Stimulated activated CD8-positive, alpha-beta memory T cell treated with anti-CD3 and anti-CD28 coated beads, Interleukin-15, amount 100 ng/mL, for 4 hours (primary cell): Measurements from ENCODE around the gene URGCP.

Experiments
- DNase-seq, 2 donors: peaks; one replicate each; pipeline ENCODE4 v3.0.0-alpha.2; 2020; ENCODE audit warnings: low read depth in 2 of 2

URGCP gene, protein sequence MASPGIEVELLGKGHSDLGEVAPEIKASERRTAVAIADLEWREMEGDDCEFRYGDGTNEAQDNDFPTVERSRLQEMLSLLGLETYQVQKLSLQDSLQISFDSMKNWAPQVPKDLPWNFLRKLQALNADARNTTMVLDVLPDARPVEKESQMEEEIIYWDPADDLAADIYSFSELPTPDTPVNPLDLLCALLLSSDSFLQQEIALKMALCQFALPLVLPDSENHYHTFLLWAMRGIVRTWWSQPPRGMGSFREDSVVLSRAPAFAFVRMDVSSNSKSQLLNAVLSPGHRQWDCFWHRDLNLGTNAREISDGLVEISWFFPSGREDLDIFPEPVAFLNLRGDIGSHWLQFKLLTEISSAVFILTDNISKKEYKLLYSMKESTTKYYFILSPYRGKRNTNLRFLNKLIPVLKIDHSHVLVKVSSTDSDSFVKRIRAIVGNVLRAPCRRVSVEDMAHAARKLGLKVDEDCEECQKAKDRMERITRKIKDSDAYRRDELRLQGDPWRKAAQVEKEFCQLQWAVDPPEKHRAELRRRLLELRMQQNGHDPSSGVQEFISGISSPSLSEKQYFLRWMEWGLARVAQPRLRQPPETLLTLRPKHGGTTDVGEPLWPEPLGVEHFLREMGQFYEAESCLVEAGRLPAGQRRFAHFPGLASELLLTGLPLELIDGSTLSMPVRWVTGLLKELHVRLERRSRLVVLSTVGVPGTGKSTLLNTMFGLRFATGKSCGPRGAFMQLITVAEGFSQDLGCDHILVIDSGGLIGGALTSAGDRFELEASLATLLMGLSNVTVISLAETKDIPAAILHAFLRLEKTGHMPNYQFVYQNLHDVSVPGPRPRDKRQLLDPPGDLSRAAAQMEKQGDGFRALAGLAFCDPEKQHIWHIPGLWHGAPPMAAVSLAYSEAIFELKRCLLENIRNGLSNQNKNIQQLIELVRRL

DNA sequence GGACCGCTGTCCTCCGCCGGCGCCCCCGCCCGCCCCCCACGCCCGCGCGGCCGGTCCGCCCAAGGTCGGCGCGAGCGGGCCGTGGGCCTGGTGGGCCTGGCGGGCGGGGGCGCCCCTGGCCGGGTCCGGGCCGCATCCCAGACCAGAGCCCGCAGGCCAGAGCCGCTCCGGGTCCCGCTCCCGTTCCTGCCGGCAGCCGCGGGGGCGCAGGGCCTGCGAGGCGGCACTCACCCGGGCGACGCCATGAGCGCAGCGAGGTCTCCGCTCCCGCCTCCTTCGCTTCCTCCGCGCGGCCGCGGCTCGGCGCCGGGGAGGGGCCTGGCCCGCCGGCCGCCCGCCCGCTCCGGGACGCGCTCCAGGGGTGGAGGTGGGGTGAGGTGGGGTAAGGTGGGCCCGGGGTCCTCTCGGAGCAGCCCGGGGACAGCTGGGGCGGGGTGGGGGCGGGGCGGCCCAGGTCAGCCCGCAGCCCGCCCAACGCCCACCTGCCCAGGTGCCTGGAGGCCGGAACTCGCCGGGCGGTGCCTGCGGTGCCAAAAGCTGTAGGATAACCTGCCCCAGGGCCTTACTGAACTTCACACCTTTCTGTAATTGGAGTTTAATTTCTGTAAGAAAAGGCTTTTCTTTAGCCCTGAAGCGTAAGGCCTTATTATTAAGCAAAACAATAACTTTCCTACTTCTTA, at the start of gene URGCP:
Gene URGCP (minus strand): TSS at position 266 of the 680 bp plus-strand sequence. CDS start 21 bp downstream, at position 245.
- DNase-seq, result peak; percentile 12 to 41

DNA sequence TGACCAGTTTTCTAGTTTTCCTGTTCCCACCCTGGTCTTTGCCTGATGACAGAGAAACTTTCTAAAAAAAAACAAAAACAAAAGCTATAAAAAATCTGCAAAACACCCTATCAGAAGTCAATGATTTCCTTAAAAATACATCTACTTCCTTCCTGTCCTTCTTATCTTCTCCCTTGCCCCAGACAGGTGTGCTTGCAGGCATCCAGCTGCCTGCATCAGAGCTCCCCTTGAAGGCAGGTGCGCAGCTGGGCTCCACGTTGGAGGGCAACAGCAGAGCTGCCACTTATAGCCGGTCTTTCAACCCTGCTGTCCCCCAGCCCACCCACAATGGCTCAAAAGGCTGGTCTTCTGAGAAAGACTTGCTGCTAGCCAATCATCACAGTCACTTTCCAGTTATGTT, 49.6 kb upstream of the URGCP start:
- DNase-seq, result no peak

DNA sequence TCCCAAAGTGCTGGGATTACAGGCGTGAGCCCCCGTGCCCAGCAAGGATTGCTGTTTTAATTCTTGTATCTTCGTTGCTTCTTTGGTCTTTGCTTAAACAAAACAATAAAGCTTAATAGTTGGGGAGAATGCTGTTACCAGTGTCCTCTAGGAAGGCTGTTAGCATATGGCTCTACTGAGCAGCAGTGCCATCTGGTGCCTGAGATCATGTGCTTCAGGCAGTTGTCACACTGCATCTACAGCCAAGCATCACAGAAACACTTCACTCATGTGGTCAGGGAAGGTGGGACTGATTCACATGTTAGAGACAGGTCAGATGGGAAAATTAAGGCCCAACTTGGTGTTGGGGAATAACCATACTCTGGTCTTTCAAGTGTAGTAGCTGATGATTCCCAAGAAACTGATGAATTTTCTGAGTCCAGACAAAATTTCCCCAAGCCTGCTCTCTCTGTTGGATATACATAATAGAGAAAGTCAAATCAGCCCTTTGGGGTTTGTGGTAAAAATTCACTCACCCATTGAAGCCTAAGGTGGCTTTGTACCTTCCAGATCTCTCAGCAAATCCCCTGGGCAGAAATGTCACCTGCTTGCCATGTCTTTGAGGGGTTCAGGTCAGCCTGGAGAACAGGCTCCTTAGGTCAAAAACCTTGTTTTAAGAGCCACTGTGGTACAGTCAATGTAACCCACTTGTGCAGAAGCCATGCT, 48.3 kb upstream of the URGCP start:
- DNase-seq, result no peak

DNA sequence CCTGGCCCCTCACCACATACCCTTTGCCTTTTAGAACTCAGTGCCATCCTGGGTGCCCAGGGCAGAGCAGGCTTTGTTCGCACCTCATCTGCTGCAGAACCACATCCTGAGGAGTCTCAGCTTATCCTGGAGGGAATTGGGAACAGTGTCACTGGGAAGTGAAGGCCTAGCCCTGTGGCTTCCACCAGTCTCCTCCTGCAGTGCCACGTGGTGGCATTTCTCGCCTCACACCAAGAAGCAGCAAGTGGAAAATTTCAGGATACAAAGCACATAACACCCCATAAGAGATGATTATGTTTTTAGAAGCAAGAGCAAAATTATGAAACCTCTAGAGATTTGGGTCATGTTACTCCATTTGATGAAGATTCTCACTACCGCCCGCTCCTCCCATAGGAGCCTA, 46.7 kb upstream of the URGCP start:
- no peak for DNase-seq

DNA sequence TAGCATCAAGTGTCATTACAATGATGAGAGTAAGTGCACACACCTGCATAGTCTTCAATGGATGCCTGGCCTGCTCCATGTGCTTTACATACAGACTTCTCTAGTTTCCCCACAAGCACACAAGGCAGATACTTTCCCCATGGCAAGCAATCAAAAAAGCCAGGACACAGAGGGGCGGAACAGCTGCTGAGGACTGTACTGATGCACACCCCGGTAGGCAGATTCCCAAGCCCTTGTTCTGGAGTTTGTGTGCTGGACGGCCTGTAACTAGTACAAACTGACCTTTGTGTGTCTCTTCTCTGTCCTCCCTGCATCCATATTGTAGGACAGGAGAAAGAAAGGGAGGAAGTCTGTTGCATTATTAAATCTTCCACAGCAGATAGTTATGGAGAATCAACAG, 45.6 kb upstream of the URGCP start:
- DNase-seq, result no peak

DNA sequence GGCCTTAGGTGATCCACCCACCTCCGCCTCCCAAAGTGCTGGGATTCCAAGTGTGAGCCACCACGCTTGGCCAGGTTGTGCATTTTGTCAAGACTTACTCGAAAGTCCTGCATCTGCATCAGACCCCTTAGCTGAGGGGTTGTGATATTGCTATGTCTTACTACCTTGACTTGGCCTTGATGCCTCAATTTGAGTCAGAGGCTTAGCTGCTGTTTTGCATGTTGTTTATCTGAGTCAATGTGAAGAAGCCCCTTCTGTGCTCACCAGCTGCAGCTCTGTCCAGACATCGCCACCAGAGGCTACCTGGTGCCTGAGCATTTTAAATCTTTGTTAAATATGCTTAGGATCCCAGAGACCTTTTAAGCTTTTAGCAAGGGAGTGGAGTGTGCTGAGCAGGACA, 37.9 kb upstream of the URGCP start:
- DNase-seq, result no peak

DNA sequence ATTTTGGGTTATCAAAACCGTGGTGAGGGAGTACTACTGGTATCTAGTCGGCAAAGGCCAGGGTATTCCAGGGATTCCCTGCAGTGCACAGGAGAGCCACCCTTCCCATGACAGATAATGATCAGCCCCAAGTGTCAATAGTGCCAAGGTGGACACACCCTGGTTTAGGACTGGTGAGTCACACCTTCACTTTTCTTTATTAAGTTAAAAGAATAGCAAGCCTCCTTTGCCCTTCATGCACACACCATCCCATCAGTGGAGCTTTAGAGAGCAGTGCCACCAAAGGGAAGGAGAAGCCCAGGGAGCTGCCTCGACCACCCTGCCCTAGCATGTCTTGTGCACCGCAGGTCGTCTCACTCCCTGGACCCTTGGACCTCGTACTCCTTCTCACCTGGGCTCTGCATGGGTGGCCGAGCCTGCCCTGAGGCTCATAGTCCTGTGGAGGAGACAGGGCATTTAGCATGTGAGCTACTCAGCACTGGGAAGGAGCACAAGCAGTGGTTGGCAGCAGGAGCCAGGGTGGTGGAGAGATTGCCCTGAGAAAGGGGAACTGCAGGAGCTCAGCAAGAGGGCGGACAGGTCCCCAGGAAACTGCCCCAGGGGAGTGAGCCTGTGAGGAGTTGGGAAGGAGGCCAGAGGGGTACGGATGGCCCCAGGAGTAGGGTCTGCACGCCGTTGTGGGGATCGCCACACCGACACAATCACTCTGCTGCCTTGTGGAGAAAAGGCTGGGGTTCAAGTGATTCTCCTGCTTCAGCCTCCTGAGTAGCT, 37.2 kb upstream of the URGCP start:
- DNase-seq, result no peak

DNA sequence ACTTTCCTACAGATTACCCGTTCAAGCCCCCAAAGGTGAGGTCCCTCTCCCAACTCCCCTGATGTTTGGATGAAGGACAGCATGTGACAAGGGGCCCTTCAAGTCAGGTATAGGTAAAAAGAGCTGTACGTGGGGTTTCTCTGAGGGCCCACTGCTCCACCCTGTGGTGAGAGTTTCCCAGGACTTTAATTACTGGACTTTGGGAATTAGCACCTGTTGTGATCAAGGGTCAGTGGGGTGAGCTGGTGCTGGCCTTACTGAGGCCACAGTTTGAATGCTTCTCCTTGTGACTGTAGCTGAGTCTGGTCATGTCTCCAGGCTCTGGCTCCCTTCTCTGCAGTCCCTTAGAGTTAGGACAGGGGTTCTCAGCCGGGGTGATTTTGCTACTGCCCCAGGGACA, 36.6 kb upstream of the URGCP start:
- no peak for DNase-seq

DNA sequence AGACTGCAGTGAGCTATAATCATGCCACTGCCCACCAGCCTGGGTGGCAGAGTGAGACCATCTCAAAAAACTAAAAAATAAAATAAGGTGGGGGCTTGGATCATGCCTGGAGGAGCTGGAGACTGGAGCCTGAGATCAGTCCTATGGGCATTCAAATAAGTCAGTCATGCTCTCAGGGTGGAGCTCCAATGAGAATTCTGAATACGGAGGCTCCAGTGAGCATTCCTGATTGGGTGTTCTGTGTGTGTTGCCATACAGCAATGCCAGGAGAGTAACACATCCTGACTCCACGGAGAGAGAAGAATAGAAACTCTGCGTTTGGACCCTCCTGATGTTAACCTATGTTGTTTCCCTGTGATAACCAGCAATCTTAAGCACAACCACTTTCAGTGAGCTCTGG, 35.9 kb upstream of the URGCP start:
- DNase-seq, result no peak

DNA sequence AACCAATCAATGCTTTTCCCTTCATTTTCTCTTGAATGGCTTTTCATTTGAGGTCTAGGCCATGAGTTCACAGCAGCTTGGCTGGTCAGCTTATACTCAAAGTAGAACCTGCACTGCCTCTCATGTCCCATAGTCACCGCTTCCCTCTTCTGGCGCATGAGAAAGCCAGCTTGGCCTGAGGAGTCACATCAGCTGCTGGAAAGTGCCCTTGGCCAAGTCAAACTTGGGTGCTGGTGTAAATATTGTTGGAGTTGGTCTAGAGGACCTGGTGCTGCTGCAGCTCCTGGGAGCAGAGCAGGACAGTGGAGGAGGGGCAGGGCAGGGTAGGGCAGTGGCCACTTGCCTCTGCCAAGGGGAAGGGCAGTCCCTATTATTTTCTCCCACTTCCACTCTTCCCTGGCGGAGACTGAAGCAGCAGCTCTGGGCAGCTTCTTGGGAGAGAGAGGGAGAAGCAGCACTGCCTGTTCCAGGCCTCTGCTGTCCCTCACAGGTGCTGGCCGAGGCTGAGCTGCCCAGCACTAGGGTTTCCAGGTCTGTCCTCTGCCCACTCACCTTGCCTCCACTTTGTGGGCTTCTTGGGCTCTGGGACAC, 32.6 kb upstream of the URGCP start:
- DNase-seq, result no peak

DNA sequence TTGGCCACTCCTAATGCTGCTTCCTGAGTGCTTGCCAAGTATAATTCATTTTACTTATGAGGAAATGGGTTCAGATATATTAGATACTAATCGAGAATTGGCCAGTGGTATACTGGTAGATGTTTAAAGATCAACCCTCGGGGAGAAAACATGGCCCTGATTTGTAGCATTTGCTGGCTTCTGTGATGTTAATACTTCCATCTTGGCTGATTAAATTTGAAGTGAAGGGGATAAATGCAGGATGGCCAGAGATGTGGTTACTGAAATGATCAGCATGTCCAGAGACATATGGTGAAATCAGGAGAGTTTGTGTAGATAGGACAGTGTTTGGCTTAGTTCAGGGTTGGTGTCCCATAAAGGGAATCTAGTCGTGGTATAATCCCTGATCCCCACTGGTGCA, 31.0 kb upstream of the URGCP start:
- no peak for DNase-seq

DNA sequence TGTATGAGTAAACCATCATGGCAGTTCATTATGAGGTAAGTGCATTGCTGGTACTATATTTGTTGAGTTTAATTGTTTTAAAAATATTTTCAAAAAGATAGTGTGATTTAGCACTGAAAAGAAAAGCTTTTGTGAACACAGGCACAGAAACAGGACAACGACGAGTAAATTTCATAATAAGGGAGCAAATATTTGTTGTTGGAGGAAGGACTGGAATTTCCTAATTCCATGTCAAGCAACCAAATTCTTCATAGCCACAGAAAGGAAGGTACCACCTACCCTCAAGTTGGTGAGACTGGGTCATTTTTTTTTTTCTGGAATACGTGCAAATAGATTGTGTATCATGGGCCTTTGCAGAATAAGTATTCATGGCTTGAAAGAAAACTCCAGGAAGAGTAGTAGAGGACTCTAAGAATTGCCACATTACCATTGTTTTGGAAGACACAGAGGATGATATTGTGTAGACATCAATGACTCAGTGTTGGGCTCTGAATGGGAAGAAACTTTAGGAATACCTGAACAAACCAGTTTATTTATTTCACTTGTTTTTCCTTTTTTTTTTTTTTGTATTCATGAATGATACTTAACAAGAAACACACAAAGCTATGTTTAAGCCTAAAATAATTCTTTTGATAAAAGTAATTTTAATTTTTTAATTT, 27.6 kb upstream of the URGCP start:
- DNase-seq, result no peak

DNA sequence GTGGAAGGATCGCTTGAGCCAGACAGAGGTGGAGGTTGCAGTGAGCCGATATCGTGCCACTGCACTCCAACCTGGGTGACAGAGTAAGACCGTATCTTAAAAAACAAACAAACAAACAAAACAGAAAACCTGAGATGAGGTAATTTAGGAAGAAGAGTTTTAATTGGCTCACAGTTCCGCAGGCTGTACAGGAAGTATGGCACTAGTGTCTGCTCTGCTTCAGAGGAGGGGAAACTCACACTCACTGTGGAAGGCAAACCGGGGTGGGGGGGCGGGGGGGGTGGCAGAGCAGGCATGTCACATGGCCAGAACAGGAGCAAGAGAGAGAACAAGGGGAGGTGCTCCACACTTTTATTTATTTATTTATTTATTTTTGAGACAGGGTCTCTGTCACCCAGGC, 24.9 kb upstream of the URGCP start:
- no peak for DNase-seq

DNA sequence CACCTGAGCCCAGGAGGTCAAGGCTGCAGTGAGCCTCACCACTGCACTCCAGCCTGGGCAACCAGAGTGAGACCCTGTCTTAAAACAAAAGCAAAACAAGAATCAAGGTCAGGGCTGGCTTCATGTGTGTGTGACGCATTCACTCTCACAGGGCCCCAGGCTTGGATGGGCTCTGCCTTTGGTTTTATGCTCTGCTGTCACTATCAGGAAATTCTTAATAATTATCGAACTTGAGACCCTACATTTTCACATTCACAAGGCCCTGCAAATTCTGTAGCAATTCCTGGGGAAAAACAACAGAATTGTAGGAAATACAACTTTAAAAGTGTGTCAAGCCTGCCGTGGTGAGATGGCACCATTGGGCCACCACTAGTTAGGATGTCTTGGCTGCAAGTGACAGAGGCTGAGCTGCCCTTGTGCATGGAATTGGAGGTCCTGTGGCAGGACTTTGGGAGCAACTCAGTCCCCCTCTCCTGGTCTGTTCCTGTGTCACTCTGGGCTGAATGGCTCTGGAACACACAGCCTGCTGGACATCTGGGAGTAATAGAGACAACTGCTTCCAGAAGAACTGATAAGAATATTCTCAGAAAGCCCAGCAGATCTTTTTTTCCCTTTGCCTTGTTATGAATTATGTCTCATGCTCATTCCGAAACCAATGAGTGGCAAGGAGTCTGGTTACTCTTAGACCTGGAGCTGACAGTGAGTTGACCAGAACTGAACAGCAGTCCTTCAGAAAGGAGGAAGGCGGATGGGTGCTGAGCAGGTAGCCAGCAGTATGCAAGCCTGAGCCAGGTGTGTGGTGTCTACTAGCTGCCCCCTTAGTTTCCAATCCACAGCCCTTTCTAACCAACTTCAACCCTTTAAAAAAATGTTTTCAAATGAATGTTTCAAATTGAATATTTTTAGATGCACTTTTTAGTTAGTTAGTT, 23.4 kb upstream of the URGCP start:
- DNase-seq, result no peak

DNA sequence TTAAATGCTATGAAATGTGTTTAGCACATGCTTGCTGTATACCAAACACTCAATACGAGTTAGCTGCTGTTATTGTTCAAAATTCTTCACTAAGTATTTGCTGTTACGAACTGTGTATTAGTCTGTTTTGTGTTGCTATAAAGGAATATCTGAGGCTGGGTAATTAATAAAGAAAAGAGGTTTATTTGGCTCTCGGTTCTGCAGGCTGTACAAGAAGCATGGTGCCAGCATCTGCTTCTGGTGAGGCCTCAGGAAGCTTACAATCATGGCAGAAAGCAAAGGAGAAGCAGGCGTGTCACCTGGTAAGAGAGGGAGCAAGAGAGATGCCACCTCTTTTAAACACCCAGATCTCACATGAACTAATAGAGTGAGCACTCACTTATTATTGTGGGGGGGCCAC, 21.4 kb upstream of the URGCP start:
- no peak for DNase-seq

DNA sequence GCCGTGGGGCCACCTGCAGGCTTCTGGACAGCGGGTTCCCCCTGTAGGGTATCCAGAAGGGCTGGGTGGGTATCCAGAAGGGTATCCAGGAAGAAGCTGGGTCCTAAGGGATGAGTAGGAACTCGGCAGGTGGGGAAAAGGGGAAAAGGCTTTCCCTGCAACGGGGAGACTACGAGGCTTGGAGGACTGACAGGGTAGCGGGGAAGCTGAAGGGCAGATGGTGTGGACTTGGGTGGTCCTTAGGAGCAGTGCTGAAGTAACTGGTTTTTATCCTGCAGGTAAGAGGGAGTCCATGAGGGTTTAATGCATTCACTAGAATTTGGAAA, 20.4 kb upstream of the URGCP start:
- DNase-seq, result no peak

DNA sequence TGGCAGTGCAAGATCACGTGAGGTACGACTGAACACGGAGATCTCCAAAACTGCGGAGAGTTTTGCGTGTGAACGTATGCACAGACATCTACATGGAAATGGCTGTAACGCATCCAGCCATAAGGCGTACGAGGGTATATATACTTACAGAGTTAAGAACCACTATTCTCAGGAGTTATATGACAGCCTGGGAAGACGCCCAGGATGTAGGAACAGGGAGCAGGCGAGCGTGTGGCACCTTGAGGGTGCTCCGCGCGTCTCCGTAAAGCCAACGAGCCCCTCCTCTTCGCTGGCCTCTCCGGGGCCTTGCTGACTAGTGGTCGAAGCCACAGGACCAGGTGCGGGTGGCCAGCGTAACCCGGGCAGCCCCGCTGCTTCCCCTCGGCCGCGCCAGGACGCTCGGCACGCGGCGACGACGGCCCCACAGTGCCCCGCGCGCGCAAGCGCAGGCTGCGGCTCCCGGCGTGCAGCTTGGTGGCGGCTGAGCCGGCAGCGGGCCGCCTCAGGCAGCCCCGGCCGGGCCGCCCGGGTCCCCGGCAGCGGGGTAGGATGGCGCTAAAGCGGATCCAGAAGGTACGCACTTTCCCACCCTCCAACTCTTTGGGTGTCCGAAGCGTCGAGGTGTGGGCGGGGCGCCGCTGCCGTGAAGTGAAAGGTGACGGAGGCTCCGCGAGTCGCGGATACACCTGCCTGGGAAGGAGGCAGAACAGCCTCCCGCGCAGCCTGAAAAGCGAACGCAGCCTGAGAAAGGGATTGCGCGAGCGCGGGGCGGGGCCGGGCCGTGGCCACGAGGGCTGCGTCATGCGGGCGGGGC, 19.8 kb upstream of the URGCP start, which contains the start of gene UBE2D4:
Gene UBE2D4 (plus strand): TSS at position 453 of the 814 bp plus-strand sequence. CDS start 97 bp downstream, at position 550.
- peak; percentile 78 to 79 for DNase-seq

DNA sequence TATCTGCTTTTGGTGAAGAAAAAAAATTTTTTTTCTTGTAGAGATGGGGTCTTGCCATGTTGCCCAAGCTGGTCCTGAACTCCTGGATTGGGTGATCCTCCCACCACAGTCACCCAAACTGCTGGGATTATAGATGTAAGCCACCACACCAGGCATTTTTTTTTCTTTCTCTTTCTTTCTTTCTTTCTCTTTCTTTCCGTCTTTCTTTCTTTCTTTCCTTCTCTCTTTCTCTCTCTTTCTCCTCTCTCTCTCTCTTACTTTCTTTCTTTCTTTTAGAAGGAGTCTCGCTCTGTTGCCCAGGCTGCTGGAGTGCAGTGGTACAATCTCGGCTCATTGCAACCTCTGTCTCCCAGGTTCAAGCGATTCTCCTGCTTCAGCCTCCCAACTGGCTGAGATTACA, 16.3 kb upstream of the URGCP start:
- DNase-seq, result no peak
